ACC112 (cell line): ENCODE measurements around the gene PCDHGC3.

Experiments
- H2AFZ ChIP-seq: fragments of 200-600 bp; sonication (generic); one replicate; pipeline ENCODE4 v1.6.0; 2017; ENCODE audit warnings: antibody characterized with exemption, low read length; ENCODE audit not compliant: unreplicated experiment
- H3K27ac ChIP-seq: fragments of 200-600 bp; sonication (generic); 2 replicates; pipeline ENCODE4 v1.5.1; 2014; ENCODE audit warnings: low read depth, mild to moderate bottlenecking, antibody characterized with exemption, low read length, moderate library complexity
- H3K27me3 ChIP-seq: fragments of 200-600 bp; sonication (generic); 2 replicates; pipeline ENCODE4 v1.6.1; 2014; ENCODE audit warnings: mild to moderate bottlenecking, antibody characterized with exemption, low read length, moderate library complexity, mixed read lengths; ENCODE audit not compliant: insufficient read depth
- H3K36me3 ChIP-seq: fragments of 200-600 bp; sonication (generic); 2 replicates; pipeline ENCODE4 v1.6.1; 2016; ENCODE audit warnings: mild to moderate bottlenecking, antibody characterized with exemption, low read length, moderate library complexity, mixed read lengths; ENCODE audit not compliant: insufficient read depth
- H3K4me1 ChIP-seq: fragments of 200-600 bp; sonication (generic); one replicate; pipeline ENCODE4 v1.6.1; 2016; ENCODE audit warnings: low read length, mixed read lengths; ENCODE audit not compliant: insufficient read depth, unreplicated experiment, control insufficient read depth
- H3K4me3 ChIP-seq: fragments of 200-600 bp; sonication (generic); 2 replicates; pipeline ENCODE4 v1.5.1; 2014; ENCODE audit warnings: mild to moderate bottlenecking, low read depth, low read length
- H3K79me2 ChIP-seq: fragments of 200-600 bp; sonication (generic); one replicate; pipeline ENCODE4 v1.6.0; 2016; ENCODE audit warnings: low read length; ENCODE audit not compliant: control insufficient read depth, unreplicated experiment, insufficient read depth

Gene PCDHGC3

GRCh38 chr5:141493500-141494422, 18.0 kb downstream of the PCDHGC3 start:
- H3K27ac ChIP-seq: no peak overlapping the region
- H3K79me2 ChIP-seq: no peaks in the 10 kb centered on the region
- H3K4me3 ChIP-seq: no peak overlapping the region
- no peaks in the 10 kb centered on the region for H3K27me3 ChIP-seq
- peaks cover 12% of the 10 kb centered on the region for H3K4me1 ChIP-seq
- no peak overlapping the region for H2AFZ ChIP-seq
- H3K36me3 ChIP-seq: no peaks in the 10 kb centered on the region

- H3K27ac ChIP-seq: no peak overlapping the region
- no peaks in the 10 kb centered on the region for H3K79me2 ChIP-seq
- no peak overlapping the region for H2AFZ ChIP-seq
- peaks cover under 1% of the 10 kb centered on the region for H3K4me1 ChIP-seq
- no peak overlapping the region for H3K4me3 ChIP-seq
- no peaks in the 10 kb centered on the region for H3K36me3 ChIP-seq
- no peaks in the 10 kb centered on the region for H3K27me3 ChIP-seq
Observed at GRCh38 chr5:141494761-141495452, 19.1 kb downstream of the PCDHGC3 start.

GRCh38 chr5:141495453-141495811, 19.7 kb downstream of the PCDHGC3 start:
- no peaks in the 10 kb centered on the region for H3K36me3 ChIP-seq
- no peak overlapping the region for H3K4me3 ChIP-seq
- H3K27me3 ChIP-seq: no peaks in the 10 kb centered on the region
- no peaks in the 10 kb centered on the region for H3K4me1 ChIP-seq
- no peaks in the 10 kb centered on the region for H3K79me2 ChIP-seq
- H2AFZ ChIP-seq: no peak overlapping the region
- no peak overlapping the region for H3K27ac ChIP-seq

- no peaks in the 10 kb centered on the region for H3K4me1 ChIP-seq
- H3K27me3 ChIP-seq: no peaks in the 10 kb centered on the region
- H3K4me3 ChIP-seq: no peak overlapping the region
- H2AFZ ChIP-seq: no peak overlapping the region
- H3K36me3 ChIP-seq: no peaks in the 10 kb centered on the region
- no peaks in the 10 kb centered on the region for H3K79me2 ChIP-seq
- H3K27ac ChIP-seq: no peak overlapping the region
Observed at GRCh38 chr5:141496038-141496437, 20.3 kb downstream of the PCDHGC3 start.

GRCh38 chr5:141501761-141502160, 26.0 kb downstream of the PCDHGC3 start:
- H3K4me1 ChIP-seq: no peaks in the 10 kb centered on the region
- no peaks in the 10 kb centered on the region for H3K79me2 ChIP-seq
- no peak overlapping the region for H3K27ac ChIP-seq
- no peaks in the 10 kb centered on the region for H3K27me3 ChIP-seq
- no peaks in the 10 kb centered on the region for H3K36me3 ChIP-seq
- no peak overlapping the region for H2AFZ ChIP-seq
- no peak overlapping the region for H3K4me3 ChIP-seq

GRCh38 chr5:141503681-141504080, 27.9 kb downstream of the PCDHGC3 start:
- H3K27me3 ChIP-seq: no peaks in the 10 kb centered on the region
- H3K79me2 ChIP-seq: no peaks in the 10 kb centered on the region
- H3K4me3 ChIP-seq: no peak overlapping the region
- no peak overlapping the region for H2AFZ ChIP-seq
- no peak overlapping the region for H3K27ac ChIP-seq
- no peaks in the 10 kb centered on the region for H3K36me3 ChIP-seq
- H3K4me1 ChIP-seq: peaks cover 18% of the 10 kb centered on the region

- Histone ChIP-seq H3K79me2 (no peaks in the 10 kb centered on the region), H3K27ac (no peak overlapping the region), H3K4me1 (peaks cover 19% of the 10 kb centered on the region), H3K36me3 (no peaks in the 10 kb centered on the region), H3K4me3 (no peak overlapping the region), H2AFZ (no peak overlapping the region), H3K27me3 (no peaks in the 10 kb centered on the region)
Observed at GRCh38 chr5:141504216-141504615, 28.4 kb downstream of the PCDHGC3 start.

GRCh38 chr5:141506381-141507155, 30.8 kb downstream of the PCDHGC3 start:
- Histone ChIP-seq H3K36me3 (no peaks in the 10 kb centered on the region), H3K27ac (peak overlapping the region; percentile 87; the same call in 1 of the 2 replicates), H3K27me3 (no peaks in the 10 kb centered on the region), H3K4me3 (no peak overlapping the region), H3K4me1 (peaks cover 26% of the 10 kb centered on the region), H2AFZ (no peak overlapping the region), H3K79me2 (no peaks in the 10 kb centered on the region)

GRCh38 chr5:141507387-141508091, 31.8 kb downstream of the PCDHGC3 start:
- Histone ChIP-seq H3K36me3 (no peaks in the 10 kb centered on the region), H3K4me3 (peak overlapping the region; percentile 62; the same call in 1 of the 2 replicates), H2AFZ (no peak overlapping the region), H3K79me2 (no peaks in the 10 kb centered on the region), H3K27ac (peak overlapping the region; percentile 87), H3K4me1 (peaks cover 33% of the 10 kb centered on the region), H3K27me3 (no peaks in the 10 kb centered on the region)

GRCh38 chr5:141508440-141508797, 32.7 kb downstream of the PCDHGC3 start:
- Histone ChIP-seq H3K4me1 (peaks cover 41% of the 10 kb centered on the region), H3K4me3 (peak overlapping the region; percentile 62), H3K27ac (peak overlapping the region; percentile 87), H2AFZ (no peak overlapping the region), H3K36me3 (no peaks in the 10 kb centered on the region), H3K27me3 (no peaks in the 10 kb centered on the region), H3K79me2 (no peaks in the 10 kb centered on the region)
